NB4 (cell line): ENCODE results near the gene YWHAE.

Experiments used
- POLR2A ChIP-seq: IDR thresholded peaks from 2 replicates; pipeline ENCODE4 v1.6.1; 2011; ENCODE audit warnings: mild to moderate bottlenecking; ENCODE audit not compliant: insufficient read length; ENCODE audit errors: extremely low read depth
- TF ChIP-seq, protein P1 (sequence below): IDR thresholded peaks from one replicate; pipeline ENCODE4 v1.5.1; 2012; ENCODE audit warnings: low read depth, low read length

DNA sequence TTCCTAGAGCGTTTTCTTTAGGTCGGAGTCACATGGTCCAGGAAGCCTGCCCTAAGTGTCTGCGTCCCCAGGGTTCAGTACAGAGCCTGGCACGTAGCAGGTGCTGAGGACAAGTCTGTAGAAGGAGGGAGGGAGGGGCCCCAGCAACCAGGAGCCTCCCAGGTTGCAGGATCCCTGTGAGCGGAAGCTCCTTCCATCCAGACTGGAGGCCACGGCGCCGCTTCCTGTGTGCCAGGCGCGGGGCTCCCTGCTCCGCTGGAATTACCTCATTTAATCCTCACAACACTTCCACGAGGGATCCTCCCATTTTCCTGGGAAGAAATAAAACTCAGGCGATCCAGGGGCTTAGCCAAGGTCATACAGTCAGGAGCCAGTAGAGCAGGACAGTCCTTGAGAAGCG is 98.5 kb downstream of the YWHAE start:
- TF ChIP-seq, protein P1, sequence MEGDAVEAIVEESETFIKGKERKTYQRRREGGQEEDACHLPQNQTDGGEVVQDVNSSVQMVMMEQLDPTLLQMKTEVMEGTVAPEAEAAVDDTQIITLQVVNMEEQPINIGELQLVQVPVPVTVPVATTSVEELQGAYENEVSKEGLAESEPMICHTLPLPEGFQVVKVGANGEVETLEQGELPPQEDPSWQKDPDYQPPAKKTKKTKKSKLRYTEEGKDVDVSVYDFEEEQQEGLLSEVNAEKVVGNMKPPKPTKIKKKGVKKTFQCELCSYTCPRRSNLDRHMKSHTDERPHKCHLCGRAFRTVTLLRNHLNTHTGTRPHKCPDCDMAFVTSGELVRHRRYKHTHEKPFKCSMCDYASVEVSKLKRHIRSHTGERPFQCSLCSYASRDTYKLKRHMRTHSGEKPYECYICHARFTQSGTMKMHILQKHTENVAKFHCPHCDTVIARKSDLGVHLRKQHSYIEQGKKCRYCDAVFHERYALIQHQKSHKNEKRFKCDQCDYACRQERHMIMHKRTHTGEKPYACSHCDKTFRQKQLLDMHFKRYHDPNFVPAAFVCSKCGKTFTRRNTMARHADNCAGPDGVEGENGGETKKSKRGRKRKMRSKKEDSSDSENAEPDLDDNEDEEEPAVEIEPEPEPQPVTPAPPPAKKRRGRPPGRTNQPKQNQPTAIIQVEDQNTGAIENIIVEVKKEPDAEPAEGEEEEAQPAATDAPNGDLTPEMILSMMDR: no peak
- TF ChIP-seq POLR2A: no peak
